Stimulated activated naive CD4-positive, alpha-beta T cell treated with Interleukin-2 at 50 U/mL for 16 hours (primary cell): ENCODE data around the gene SLC30A2.
"Not testable (repeated sequence)": the region's sequence is repeated elsewhere in the genome, so short reads cannot be mapped to it uniquely, and the experiment has no call there.

Experiments
- DNase-seq: peaks from one replicate; lab custom pipeline; 2025; lab: John Stamatoyannopoulos, UW

Gene SLC30A2, protein sequence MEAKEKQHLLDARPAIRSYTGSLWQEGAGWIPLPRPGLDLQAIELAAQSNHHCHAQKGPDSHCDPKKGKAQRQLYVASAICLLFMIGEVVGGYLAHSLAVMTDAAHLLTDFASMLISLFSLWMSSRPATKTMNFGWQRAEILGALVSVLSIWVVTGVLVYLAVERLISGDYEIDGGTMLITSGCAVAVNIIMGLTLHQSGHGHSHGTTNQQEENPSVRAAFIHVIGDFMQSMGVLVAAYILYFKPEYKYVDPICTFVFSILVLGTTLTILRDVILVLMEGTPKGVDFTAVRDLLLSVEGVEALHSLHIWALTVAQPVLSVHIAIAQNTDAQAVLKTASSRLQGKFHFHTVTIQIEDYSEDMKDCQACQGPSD

DNA sequence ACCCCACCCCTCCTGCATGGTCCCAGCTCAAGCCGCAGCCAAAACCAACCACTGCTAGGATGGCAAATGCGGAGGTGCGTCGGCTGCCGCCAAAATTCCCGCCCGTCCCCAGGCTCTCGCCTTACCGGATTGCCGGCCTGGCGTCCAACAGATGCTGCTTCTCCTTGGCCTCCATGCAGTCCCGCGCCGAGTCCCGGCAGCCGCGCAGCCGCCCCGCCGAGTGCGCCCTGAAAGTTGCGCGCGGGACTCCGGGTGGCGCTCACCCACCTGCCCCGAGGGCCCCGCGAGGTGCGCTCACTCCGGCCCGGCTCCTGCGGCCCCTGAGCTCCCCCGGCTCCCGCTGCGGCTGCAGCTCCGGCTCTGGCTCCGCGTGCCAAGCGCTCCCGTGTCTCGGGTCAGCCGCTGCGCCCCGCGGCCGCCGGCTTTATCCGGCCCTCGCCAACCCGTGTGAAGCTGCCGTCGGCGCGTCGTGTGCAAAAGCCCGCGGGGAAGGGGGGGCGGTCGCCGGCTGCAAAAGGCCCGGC, at the start of gene SLC30A2:
TSS of gene SLC30A2 (minus strand) at position 397 of the 524 bp plus-strand sequence. CDS start at position 175, 222 bp downstream.
- no peak for DNase-seq

- DNase-seq = no peak
Observed at GRCh38 chr1:26094677-26095383, 48.9 kb upstream of the SLC30A2 start.

DNA sequence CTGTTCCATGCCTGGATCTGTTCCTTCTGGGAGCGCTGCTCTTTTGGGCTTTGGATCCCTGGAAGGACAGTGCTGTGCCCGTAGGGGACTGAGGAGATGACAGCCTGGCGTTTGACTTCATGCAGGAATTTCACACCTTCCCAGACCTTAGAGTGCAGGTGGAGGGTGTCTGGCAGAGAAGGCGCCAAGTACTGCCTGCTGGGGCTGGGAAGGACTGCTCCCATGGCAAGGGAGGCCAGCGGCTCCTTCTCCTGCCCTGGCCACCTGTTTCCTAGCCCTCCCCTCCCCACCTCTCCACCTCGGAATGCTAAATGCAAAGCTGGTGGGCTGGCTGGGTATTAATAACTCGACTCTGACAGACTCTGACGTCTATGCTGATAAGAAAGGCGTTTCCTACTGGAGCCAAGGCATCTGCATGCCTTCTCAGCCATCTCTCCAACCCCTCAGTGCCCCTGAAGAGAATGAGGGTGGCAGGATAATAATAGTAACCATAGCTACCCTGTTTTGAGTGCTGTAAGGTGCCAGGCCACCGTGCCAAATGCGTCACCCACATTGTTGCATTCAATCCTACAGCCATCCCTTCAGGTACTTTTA, 48.3 kb upstream of the SLC30A2 start:
- DNase-seq = no peak

DNA sequence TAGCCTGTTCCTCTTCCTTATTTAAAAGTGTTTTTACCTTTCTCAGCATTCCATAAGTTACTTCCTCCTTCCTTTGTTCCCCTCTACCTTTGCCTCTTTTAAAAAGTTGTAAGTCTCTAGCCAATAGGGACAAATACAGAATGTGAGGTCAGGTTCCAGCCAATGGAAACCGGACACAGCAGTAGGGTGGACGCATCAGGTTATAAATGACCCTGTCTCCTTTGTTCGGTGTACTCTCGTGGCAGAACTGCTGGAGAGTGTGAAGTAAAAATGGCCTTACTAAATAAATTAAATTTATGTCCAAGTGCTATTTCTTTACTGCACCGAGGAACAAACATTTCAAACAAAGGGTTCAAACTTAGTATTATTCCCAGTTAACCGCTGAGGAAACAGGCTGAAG, 47.7 kb upstream of the SLC30A2 start:
- not testable (repeated sequence) for DNase-seq

- no peak for DNase-seq
Observed at GRCh38 chr1:26092422-26092821, 46.5 kb upstream of the SLC30A2 start.

DNA sequence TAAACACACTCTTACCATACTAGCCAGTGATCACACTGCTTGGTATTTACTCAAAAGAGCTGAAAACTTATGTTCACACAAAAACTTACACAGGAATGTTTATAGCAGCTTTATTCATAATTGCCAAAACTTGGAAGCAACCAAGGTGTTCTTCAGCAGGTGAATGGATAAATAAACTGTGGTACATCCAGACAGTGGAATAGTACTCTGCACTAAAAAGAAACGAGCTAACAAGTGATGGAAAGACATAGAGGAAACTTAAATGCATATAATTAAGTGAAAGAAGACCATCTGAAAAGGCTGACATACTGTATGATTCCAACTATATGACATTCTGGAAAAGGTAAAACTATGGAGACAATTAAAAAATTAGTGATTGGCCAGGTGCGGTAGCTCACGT, 45.0 kb upstream of the SLC30A2 start:
- DNase-seq = no peak

DNA sequence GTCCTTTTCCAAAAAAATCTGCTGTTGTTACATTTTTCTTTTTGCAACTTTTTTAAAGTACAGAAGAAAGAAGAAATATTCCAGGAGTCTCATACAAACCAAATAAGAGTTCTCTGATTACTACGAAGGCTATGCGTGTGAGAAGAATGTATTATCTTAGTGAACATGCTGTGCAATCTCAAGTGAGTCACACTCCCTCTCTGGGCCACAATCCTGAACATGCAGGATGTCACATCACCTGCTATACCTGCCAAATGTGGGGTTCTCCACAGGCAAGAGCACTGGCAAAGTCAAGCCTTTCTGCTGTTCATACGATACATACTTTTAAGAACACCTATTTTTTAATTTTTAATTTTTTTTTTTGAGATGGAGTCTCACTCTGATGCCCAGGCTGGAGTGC, 43.2 kb upstream of the SLC30A2 start:
- no peak for DNase-seq

- DNase-seq = no peak
Observed at GRCh38 chr1:26084844-26085243, 38.9 kb upstream of the SLC30A2 start.

DNA sequence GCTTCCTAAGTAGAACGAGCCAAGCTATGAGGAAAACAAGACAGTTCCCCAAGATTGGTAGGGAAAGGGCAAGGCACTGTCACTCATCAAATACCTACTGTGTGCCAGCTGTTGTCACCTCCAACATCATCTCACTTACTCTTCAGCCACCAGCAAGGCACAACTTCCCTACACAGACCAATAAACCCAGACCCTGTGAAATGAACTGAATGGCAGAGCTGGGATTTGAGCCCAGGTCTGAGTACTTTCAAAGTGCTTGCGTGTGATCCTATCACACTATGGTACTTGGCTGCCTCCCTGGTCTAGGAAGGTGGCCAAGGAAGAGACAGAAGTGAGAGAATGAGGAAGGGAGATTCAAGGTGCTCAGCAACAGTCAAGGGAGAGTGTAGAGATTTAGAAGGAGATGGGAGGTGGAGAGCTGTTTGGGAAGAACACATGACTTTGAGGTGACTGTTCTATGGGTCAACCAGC, 38.2 kb upstream of the SLC30A2 start:
- no peak for DNase-seq

DNA sequence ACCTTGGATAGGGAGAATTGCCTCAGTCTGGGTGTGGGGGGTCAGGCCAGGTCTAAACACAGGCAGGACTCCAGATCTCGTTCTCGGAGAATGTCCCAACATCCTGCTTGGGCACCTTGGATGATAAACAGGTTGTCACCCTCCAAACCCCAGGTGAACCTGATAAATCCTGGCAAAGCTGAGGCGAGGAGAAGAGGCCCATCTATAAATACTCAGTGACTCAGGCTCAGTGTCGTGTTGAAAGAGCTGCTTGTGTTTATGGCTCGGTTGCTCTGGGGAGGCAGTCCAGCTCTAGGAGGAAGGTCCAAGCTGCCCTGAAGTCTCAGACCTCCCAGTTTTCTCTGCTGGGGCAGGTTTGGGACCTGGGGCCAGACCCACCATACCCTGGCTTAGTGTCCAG, 37.3 kb upstream of the SLC30A2 start:
- no peak for DNase-seq

- DNase-seq = no peak
Observed at GRCh38 chr1:26082020-26082350, 36.1 kb upstream of the SLC30A2 start.

- no peak for DNase-seq
Observed at GRCh38 chr1:26081267-26082019, 35.5 kb upstream of the SLC30A2 start.

- DNase-seq = no peak
Observed at GRCh38 chr1:26079960-26080814, 34.3 kb upstream of the SLC30A2 start.

- DNase-seq = no peak
Observed at GRCh38 chr1:26079178-26079563, 33.3 kb upstream of the SLC30A2 start.

- no peak for DNase-seq
Observed at GRCh38 chr1:26078286-26079177, 32.6 kb upstream of the SLC30A2 start.

DNA sequence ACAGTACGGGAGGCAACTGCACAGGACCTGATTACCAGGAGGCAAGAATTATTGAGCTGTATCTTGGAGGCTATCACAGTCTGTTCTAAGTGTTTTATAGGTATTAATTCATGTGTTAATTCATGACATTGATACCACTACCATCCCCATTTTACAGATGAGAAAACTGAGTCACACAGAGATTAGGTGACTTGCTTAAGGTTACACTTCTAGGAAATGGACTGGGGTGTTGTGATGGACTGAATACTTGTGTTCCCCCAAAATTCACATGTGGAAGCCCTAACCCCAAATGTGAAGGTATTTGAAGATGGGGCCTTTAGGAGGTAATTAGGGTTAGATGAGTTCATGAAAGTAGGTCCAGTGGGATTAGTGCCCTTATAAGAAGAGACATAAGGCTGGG, 31.6 kb upstream of the SLC30A2 start:
- DNase-seq = no peak

GRCh38 chr1:26075421-26076144, 29.7 kb upstream of the SLC30A2 start:
- DNase-seq = no peak

GRCh38 chr1:26072305-26072704, 26.4 kb upstream of the SLC30A2 start:
- no peak for DNase-seq

GRCh38 chr1:26070963-26071342, 25.0 kb upstream of the SLC30A2 start:
- no peak for DNase-seq
